ENCODE results near the gene SOCS2. TPM values are rescaled to one million over a fixed set of nuclear protein-coding genes. Genes with fewer than 3 reads are reported as not detected.

The SOCS2 gene
- polyA plus RNA-seq, 1 experiment: 87.5 TPM

DNA sequence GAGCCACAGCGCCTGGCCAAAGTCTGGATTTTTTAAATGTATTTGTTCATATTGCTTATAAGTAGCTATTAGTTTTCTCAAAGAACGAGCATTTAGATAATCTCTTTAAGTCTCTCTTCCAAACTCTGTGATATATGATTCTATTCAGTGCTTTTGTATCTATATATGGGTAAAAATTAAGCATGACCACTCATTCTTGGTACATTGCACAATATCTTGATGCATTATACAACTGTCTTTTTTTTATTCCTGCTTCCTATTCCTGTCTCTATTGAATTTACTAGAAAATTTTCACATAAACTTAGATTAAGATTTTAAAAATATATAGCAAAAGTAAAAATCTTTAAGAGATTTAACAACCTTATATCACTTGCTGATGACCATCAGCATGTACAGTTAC is 29.1 kb downstream of the SOCS2 start:
- Histone ChIP-seq H3K27me3 (ENCODE audit: control insufficient read depth, insufficient read depth, low read length) (no peaks in the 10 kb centered on the region), H3K36me3 (ENCODE audit: control insufficient read depth, insufficient read depth, low read length) (no peaks in the 10 kb centered on the region), H3K4me3 (ENCODE audit: low read depth, low read length) (no peak overlapping the region)
- TF ChIP-seq, protein P1, sequence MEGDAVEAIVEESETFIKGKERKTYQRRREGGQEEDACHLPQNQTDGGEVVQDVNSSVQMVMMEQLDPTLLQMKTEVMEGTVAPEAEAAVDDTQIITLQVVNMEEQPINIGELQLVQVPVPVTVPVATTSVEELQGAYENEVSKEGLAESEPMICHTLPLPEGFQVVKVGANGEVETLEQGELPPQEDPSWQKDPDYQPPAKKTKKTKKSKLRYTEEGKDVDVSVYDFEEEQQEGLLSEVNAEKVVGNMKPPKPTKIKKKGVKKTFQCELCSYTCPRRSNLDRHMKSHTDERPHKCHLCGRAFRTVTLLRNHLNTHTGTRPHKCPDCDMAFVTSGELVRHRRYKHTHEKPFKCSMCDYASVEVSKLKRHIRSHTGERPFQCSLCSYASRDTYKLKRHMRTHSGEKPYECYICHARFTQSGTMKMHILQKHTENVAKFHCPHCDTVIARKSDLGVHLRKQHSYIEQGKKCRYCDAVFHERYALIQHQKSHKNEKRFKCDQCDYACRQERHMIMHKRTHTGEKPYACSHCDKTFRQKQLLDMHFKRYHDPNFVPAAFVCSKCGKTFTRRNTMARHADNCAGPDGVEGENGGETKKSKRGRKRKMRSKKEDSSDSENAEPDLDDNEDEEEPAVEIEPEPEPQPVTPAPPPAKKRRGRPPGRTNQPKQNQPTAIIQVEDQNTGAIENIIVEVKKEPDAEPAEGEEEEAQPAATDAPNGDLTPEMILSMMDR (IDR thresholded peaks at IDR 0.05; ENCODE audit: insufficient read depth, low read depth, low read length): no peak
- POLR2A ChIA-PET: no interaction called here
- CTCF ChIA-PET: interaction anchor here (0.9 kb wide), 1 partner anchor 12 kb away, joined by 3 read pairs; no protein-coding TSS in a partner anchor
- no peak for DNase-seq (ENCODE audit: low read depth)

DNA sequence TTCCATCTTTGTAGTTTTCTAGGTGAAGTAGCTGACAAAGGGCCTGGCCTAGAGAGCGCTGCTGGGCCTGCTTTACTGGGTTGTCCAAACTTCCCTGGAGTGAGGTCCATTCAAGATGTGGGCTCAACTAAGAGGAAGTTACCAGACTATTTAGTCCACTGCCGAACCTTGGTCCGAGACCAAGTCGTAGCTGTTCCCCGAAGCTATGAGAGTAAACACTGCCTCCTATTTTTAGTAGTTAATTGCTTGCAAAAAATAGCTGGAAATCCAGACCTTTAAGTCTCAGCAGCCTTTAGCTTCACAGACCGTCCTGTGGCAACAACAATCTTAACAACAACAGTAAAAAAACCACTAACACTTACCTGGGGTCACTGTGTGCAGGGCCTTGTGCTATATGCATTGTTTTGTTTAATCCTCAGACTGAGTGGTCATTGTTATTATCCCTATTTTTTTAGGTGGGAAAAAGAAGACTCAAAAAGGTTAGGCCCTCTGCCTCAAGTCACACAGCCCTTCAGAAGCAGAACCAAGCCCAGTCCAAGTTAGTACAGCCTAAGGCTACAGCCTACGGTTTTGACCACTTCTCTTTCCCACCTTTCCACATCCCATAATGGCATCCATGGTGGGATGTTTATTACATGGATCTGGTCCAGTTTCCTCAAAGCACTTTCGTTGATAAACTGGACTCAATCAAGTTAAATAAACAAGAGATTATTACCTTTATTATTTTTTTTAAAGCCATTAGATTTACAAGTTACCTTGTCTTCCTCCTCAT is 30.6 kb downstream of the SOCS2 start:
- no peaks in the 10 kb centered on the region for H3K27me3 ChIP-seq (ENCODE audit: control insufficient read depth, insufficient read depth, low read length)
- ChIA-PET POLR2A (no interaction called here), CTCF (interaction anchor here (0.7 to 1.3 kb wide), 2 partner anchors 10 to 139 kb away, joined by 3 to 4 read pairs; no protein-coding TSS in a partner anchor)
- TF ChIP-seq, protein P1 (IDR thresholded peaks at IDR 0.05; ENCODE audit: insufficient read depth, low read depth, low read length): no peak
- no peak for DNase-seq (ENCODE audit: low read depth)
- no peaks in the 10 kb centered on the region for H3K36me3 ChIP-seq (ENCODE audit: control insufficient read depth, insufficient read depth, low read length)
- H3K4me3 ChIP-seq (ENCODE audit: low read depth, low read length): no peak overlapping the region

DNA sequence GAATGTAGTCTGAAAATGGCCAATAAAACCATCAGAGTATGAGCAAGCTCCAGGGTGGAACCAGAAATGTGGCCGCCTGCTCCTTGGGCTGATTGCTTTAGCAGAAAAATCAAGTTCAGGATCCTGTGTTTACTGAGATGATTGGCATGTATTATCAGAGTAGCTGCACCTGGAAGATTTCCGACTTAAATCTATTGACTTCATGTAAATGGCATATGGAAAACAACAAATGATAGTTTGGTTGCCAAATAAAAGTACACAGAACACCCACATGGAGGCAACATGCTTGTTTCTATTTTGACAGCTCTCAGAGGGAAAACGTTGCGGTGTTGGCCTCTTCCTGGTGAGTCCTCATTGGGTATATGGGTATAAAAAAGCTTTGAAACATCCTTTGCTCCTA is 31.3 kb downstream of the SOCS2 start:
- ChIA-PET CTCF (interaction anchor here (0.7 to 1.3 kb wide), 2 partner anchors 9 to 138 kb away, joined by 3 to 4 read pairs; no protein-coding TSS in a partner anchor), POLR2A (no interaction called here)
- no peak for DNase-seq (ENCODE audit: low read depth)
- Histone ChIP-seq H3K4me3 (ENCODE audit: low read depth, low read length) (no peak overlapping the region), H3K36me3 (ENCODE audit: control insufficient read depth, insufficient read depth, low read length) (no peaks in the 10 kb centered on the region), H3K27me3 (ENCODE audit: control insufficient read depth, insufficient read depth, low read length) (no peaks in the 10 kb centered on the region)
- TF ChIP-seq, protein P1 (IDR thresholded peaks at IDR 0.05; ENCODE audit: insufficient read depth, low read depth, low read length): no peak

DNA sequence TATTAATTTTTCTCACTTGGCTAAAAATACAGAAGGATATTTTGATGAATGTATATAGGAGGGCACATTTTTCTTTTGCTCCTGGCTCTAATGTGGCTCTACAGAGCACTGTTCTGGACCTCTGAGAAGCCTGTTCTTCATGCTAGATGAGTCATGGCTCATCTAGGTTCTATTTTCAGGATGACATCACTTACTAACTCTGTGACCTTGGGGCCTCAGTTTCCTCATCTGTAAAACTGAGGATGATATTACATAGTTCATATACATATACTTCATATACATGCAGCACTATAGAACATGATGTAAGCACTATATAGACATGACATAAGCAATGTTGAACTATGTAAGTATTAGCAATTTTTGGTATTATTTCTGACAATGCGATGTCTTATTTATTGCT is 35.8 kb downstream of the SOCS2 start:
- H3K4me3 ChIP-seq (ENCODE audit: low read depth, low read length): no peak overlapping the region
- ChIA-PET CTCF (no interaction called here), POLR2A (no interaction called here)
- DNase-seq (ENCODE audit: low read depth): no peak
- TF ChIP-seq, protein P1 (IDR thresholded peaks at IDR 0.05; ENCODE audit: insufficient read depth, low read depth, low read length): no peak
- no peaks in the 10 kb centered on the region for H3K36me3 ChIP-seq (ENCODE audit: control insufficient read depth, insufficient read depth, low read length)
- H3K27me3 ChIP-seq (ENCODE audit: control insufficient read depth, insufficient read depth, low read length): no peaks in the 10 kb centered on the region

DNA sequence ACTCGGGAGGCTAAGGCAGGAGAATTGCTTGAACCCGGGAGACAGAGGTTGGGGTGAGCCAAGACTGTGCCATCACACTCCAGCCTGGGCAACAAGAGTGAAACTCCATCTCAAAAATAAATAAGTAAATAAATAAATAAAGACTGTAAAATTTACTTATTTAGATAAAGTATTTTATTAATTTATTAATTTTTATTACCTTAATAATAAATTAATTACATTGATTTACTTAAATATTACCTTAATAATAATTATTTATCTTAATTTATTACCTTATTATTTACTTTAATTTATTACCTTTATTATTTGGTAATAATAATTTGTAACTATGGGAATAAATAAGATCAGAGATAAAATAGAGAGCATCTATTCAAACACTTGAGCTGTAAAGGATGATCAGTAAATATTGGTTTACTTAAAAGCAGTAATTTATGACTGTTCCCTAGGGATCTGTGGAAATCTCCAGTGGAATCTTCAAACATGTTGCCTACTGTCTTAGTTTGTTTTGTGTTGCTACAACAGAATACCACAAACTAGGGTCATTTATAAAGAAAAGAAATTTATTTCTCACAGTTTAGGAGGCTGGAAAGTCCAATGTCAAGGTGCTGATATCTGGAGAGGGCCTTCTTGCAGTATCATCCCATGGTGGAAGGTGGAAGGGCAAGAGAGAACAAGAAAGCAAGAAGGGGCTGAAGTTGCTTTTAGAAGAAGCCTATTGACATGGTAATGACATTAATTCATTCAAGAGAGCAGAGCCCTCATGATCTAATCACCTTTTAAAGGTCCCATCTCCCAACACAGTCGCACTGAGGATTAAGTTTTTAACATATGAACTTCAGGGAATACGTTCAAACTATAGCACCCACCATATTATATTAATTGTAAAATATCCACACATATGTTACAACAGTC is 37.1 kb downstream of the SOCS2 start:
- CTCF ChIA-PET: no interaction called here
- Histone ChIP-seq H3K27me3 (ENCODE audit: control insufficient read depth, insufficient read depth, low read length) (no peaks in the 10 kb centered on the region), H3K36me3 (ENCODE audit: control insufficient read depth, insufficient read depth, low read length) (no peaks in the 10 kb centered on the region), H3K4me3 (ENCODE audit: low read depth, low read length) (no peak overlapping the region)
- POLR2A ChIA-PET: no interaction called here
- TF ChIP-seq, protein P1 (IDR thresholded peaks at IDR 0.05; ENCODE audit: insufficient read depth, low read depth, low read length): no peak
- DNase-seq (ENCODE audit: low read depth): no peak
